KMS-11 (cell line): ENCODE data around the gene PRKG1.

ENCODE experiments used
- H2AFZ ChIP-seq: fragments of 200-600 bp; sonication (generic); 2 replicates; pipeline ENCODE4 v1.6.1; 2016; ENCODE audit warnings: antibody characterized with exemption, mixed run types, low read depth
- H3K27ac ChIP-seq: fragments of 200-600 bp; sonication (generic); 2 replicates; pipeline ENCODE4 v1.6.1; 2016; ENCODE audit warnings: mild to moderate bottlenecking, mixed run types
- H3K27me3 ChIP-seq: fragments of 200-600 bp; sonication (generic); 2 replicates; pipeline ENCODE4 v1.6.1; 2017; ENCODE audit warnings: mild to moderate bottlenecking, low read depth, mixed run types, moderate library complexity; ENCODE audit not compliant: insufficient read depth
- H3K36me3 ChIP-seq: fragments of 200-600 bp; sonication (generic); 2 replicates; pipeline ENCODE4 v1.6.1; 2017; ENCODE audit warnings: mild to moderate bottlenecking, mixed run types; ENCODE audit not compliant: insufficient read depth
- H3K4me1 ChIP-seq: fragments of 200-600 bp; sonication (generic); 2 replicates; pipeline ENCODE4 v1.6.1; 2016; ENCODE audit warnings: mild to moderate bottlenecking, low read depth, mixed run types; ENCODE audit not compliant: poor library complexity, severe bottlenecking
- H3K4me2 ChIP-seq: fragments of 200-600 bp; sonication (generic); 2 replicates; pipeline ENCODE4 v1.7.0; 2016; ENCODE audit warnings: mild to moderate bottlenecking, mixed run types
- H3K4me3 ChIP-seq: fragments of 200-600 bp; sonication (generic); IDR thresholded peaks from 2 replicates; pipeline ENCODE4 v1.6.1; 2017; ENCODE audit warnings: low read depth, low read length, mixed read lengths; ENCODE audit not compliant: insufficient read depth
- H3K79me2 ChIP-seq: fragments of 200-600 bp; sonication (generic); 2 replicates; pipeline ENCODE4 v1.6.1; 2016; ENCODE audit warnings: low read depth, mixed run types; ENCODE audit not compliant: insufficient read depth
- H3K9ac ChIP-seq: fragments of 200-600 bp; sonication (generic); 2 replicates; pipeline ENCODE4 v1.6.1; 2016; ENCODE audit warnings: mild to moderate bottlenecking, mixed run types
- H4K20me1 ChIP-seq: fragments of 200-600 bp; sonication (generic); 2 replicates; pipeline ENCODE4 v1.6.1; 2016; ENCODE audit warnings: mild to moderate bottlenecking, mixed run types; ENCODE audit not compliant: insufficient read depth
- CTCF ChIP-seq: fragments of 200-600 bp; sonication (generic); conservative IDR thresholded peaks from 2 replicates; pipeline ENCODE4 v1.6.1; 2017; ENCODE audit warnings: low read depth, mild to moderate bottlenecking, antibody characterized with exemption, low read length, moderate library complexity, mixed read lengths

The PRKG1 gene

GRCh38 chr10:51079766-51080165, 5.5 kb downstream of the PRKG1 start:
- Histone ChIP-seq H4K20me1 (no peaks in the 10 kb centered on the region), H3K36me3 (no peaks in the 10 kb centered on the region), H2AFZ (no peak overlapping the region), H3K27me3 (no peaks in the 10 kb centered on the region), H3K9ac (no peak overlapping the region), H3K27ac (no peak overlapping the region), H3K4me1 (no peaks in the 10 kb centered on the region), H3K79me2 (no peaks in the 10 kb centered on the region), H3K4me2 (no peak overlapping the region), H3K4me3 (no peak overlapping the region)
- no peak for TF ChIP-seq CTCF

GRCh38 chr10:51080311-51081006, 6.2 kb downstream of the PRKG1 start:
- Histone ChIP-seq H3K79me2 (no peaks in the 10 kb centered on the region), H3K9ac (no peak overlapping the region), H2AFZ (no peak overlapping the region), H3K36me3 (no peaks in the 10 kb centered on the region), H3K4me3 (no peak overlapping the region), H3K4me1 (no peaks in the 10 kb centered on the region), H3K27ac (no peak overlapping the region), H3K27me3 (no peaks in the 10 kb centered on the region), H3K4me2 (no peak overlapping the region), H4K20me1 (no peaks in the 10 kb centered on the region)
- no peak for TF ChIP-seq CTCF

- no peak overlapping the region for H3K4me2 ChIP-seq
Measured at GRCh38 chr10:51082857-51083256, 8.6 kb downstream of the PRKG1 start.

GRCh38 chr10:51083356-51083853, 9.1 kb downstream of the PRKG1 start:
- no peaks in the 10 kb centered on the region for H3K36me3 ChIP-seq
- H3K9ac ChIP-seq: no peak overlapping the region
- H3K27me3 ChIP-seq: no peaks in the 10 kb centered on the region
- TF ChIP-seq CTCF: no peak
- no peak overlapping the region for H3K4me2 ChIP-seq
- no peak overlapping the region for H3K27ac ChIP-seq
- H4K20me1 ChIP-seq: no peaks in the 10 kb centered on the region
- no peak overlapping the region for H2AFZ ChIP-seq
- H3K4me3 ChIP-seq: no peak overlapping the region
- H3K4me1 ChIP-seq: no peaks in the 10 kb centered on the region
- no peaks in the 10 kb centered on the region for H3K79me2 ChIP-seq

More at GRCh38 chr10:51082857-51083256, 8.6 kb downstream of the PRKG1 start:
- Histone ChIP-seq H3K9ac (no peak overlapping the region), H4K20me1 (no peaks in the 10 kb centered on the region), H3K4me3 (no peak overlapping the region), H3K79me2 (no peaks in the 10 kb centered on the region), H3K4me1 (no peaks in the 10 kb centered on the region), H3K27ac (no peak overlapping the region), H2AFZ (no peak overlapping the region), H3K27me3 (no peaks in the 10 kb centered on the region), H3K36me3 (no peaks in the 10 kb centered on the region)
- TF ChIP-seq CTCF: no peak
